MM.1S (cell line): ENCODE results near the gene GRM5.

ENCODE experiments used
- EZH2 ChIP-seq: fragments of 300-600 bp; sonication (generic); optimal IDR thresholded peaks from 2 replicates; pipeline ENCODE3; 2017; ENCODE audit warnings: low read depth, mild to moderate bottlenecking, antibody characterized with exemption, low read length, mixed read lengths
- TF ChIP-seq, protein P1 (sequence below): fragments of 300-600 bp; sonication (generic); IDR thresholded peaks from 2 replicates; pipeline ENCODE4 v1.5.1; 2016; ENCODE audit warnings: antibody characterized with exemption, low read length, mixed read lengths

- TF ChIP-seq EZH2: no peak
- TF ChIP-seq, protein P1, sequence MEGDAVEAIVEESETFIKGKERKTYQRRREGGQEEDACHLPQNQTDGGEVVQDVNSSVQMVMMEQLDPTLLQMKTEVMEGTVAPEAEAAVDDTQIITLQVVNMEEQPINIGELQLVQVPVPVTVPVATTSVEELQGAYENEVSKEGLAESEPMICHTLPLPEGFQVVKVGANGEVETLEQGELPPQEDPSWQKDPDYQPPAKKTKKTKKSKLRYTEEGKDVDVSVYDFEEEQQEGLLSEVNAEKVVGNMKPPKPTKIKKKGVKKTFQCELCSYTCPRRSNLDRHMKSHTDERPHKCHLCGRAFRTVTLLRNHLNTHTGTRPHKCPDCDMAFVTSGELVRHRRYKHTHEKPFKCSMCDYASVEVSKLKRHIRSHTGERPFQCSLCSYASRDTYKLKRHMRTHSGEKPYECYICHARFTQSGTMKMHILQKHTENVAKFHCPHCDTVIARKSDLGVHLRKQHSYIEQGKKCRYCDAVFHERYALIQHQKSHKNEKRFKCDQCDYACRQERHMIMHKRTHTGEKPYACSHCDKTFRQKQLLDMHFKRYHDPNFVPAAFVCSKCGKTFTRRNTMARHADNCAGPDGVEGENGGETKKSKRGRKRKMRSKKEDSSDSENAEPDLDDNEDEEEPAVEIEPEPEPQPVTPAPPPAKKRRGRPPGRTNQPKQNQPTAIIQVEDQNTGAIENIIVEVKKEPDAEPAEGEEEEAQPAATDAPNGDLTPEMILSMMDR: no peak
Observed at GRCh38 chr11:88655656-88656055, 410.1 kb downstream of the GRM5 start.
